PC-3 (cell line): Measurements from ENCODE around the gene RYR2. TPM values are rescaled to one million over a fixed set of nuclear protein-coding genes. Genes with fewer than 3 reads are reported as not detected.

Experiments used
- ATAC-seq: fragments of 200-7000 bp; cut with Tn5 transposase; 2 replicates; pipeline ENCODE4 v1.9.1; 2020; ENCODE audit warnings: mild to moderate bottlenecking, moderate library complexity
- BruUV-seq: library from RNA; stranded (reverse); fragments of 400-500 nt; replicated peaks from 2 replicates; lab custom pipeline; 2021; lab: Mats Ljungman, UMichigan
- CTCF ChIA-PET: fragments of 300-600 bp; sonication (Branson Sonifier 250); formaldehyde crosslinking; loops from one replicate; lab custom pipeline; 2022; ENCODE audit warnings: antibody characterized with exemption; lab: Charles Lee
- POLR2A ChIA-PET: fragments of 300-600 bp; sonication (Branson Sonifier 250); formaldehyde crosslinking; loops from one replicate; lab custom pipeline; 2022; ENCODE audit warnings: antibody characterized with exemption; ENCODE audit not compliant: unreplicated experiment; lab: Charles Lee
- DNase-seq: peaks from one replicate; pipeline ENCODE4 v3.0.0-alpha.2; 2015
- H2AFZ ChIP-seq: fragments of 300-600 bp; sonication (generic); 2 replicates; pipeline ENCODE4 v1.6.0; 2016; ENCODE audit warnings: antibody characterized with exemption, low read length
- H3F3A ChIP-seq: fragments of 300-600 bp; sonication (generic); one replicate; pipeline ENCODE4 v1.6.0; 2017; ENCODE audit warnings: antibody characterized with exemption, low read length, control low read depth, mild to moderate bottlenecking; ENCODE audit not compliant: unreplicated experiment
- H3K27ac ChIP-seq: fragments of 300-600 bp; sonication (generic); 2 replicates; pipeline ENCODE4 v1.5.1; 2016; ENCODE audit warnings: mild to moderate bottlenecking, low read length
- H3K27me3 ChIP-seq: fragments of 300-600 bp; sonication (generic); 2 replicates; pipeline ENCODE4 v1.6.1; 2016; ENCODE audit warnings: low read length, mixed read lengths
- H3K36me3 ChIP-seq: fragments of 300-600 bp; sonication (generic); 2 replicates; pipeline ENCODE4 v1.6.1; 2016; ENCODE audit warnings: low read depth, mixed run types, low read length, mixed read lengths
- H3K4me1 ChIP-seq: fragments of 300-600 bp; sonication (generic); 2 replicates; pipeline ENCODE4 v1.5.1; 2016; ENCODE audit warnings: low read length; ENCODE audit not compliant: insufficient read depth
- H3K4me2 ChIP-seq: fragments of 300-600 bp; sonication (generic); 2 replicates; pipeline ENCODE4 v1.6.0; 2016; ENCODE audit warnings: low read length
- H3K4me3 ChIP-seq: fragments of 300-600 bp; sonication (generic); 2 replicates; pipeline ENCODE4 v1.5.1; 2016; ENCODE audit warnings: mild to moderate bottlenecking, low read length, mixed read lengths
- H3K79me2 ChIP-seq: fragments of 300-600 bp; sonication (generic); 2 replicates; pipeline ENCODE4 v1.6.1; 2017; ENCODE audit warnings: low read length, mixed read lengths
- H3K9ac ChIP-seq: fragments of 300-600 bp; sonication (generic); 2 replicates; pipeline ENCODE4 v1.6.0; 2016; ENCODE audit warnings: mild to moderate bottlenecking, low read length
- H3K9me2 ChIP-seq: fragments of 300-600 bp; sonication (generic); replicated peaks from 2 replicates; pipeline ENCODE4 v1.6.1; 2016; ENCODE audit warnings: mixed run types, low read length, mixed read lengths
- H3K9me3 ChIP-seq: fragments of 300-600 bp; sonication (generic); 2 replicates; pipeline ENCODE4 v1.6.1; 2016; ENCODE audit warnings: low read length, mixed read lengths
- H4K20me1 ChIP-seq: fragments of 300-600 bp; sonication (generic); 2 replicates; pipeline ENCODE4 v1.6.1; 2016; ENCODE audit warnings: low read length, mixed read lengths
- CTCF ChIP-seq: fragments of 300-600 bp; sonication (generic); conservative IDR thresholded peaks from 2 replicates; pipeline ENCODE4 v1.5.1; 2017; ENCODE audit warnings: antibody characterized with exemption, low read depth, mild to moderate bottlenecking, low read length
- EZH2 ChIP-seq: fragments of 300-600 bp; sonication (generic); IDR thresholded peaks from one replicate; pipeline ENCODE4 v1.6.1; 2017; ENCODE audit warnings: antibody characterized with exemption, mild to moderate bottlenecking, low read length; ENCODE audit not compliant: unreplicated experiment
- EZH2phosphoT487 ChIP-seq: fragments of 300-600 bp; sonication (generic); IDR thresholded peaks from 2 replicates; pipeline ENCODE4 v1.6.1; 2018; ENCODE audit warnings: mild to moderate bottlenecking, antibody characterized with exemption, low read length, borderline replicate concordance
- intact Hi-C: fragments of 100-400 bp; cut with micrococcal nuclease; formaldehyde crosslinking; loops from 2 replicates; pipeline ENCODE4 v1.9.0; 2023
- total RNA-seq: library from RNA; depleted of rRNA; stranded (reverse); fragments of >200 nt; gene quantifications from 2 replicates; pipeline ENCODE4 v1.2.3, GENCODE V29; 2014

RYR2 gene
- total RNA-seq, 1 experiment from 2014 or later = not detected

- DNase-seq = no peak
- Histone ChIP-seq H3K36me3 (no peaks in the 10 kb centered on the region), H2AFZ (no peak overlapping the region), H3F3A (no peaks in the 10 kb centered on the region), H3K4me3 (no peak overlapping the region), H3K4me2 (no peak overlapping the region), H3K9ac (no peak overlapping the region), H3K9me2 (no peaks in the 10 kb centered on the region), H3K9me3 (no peaks in the 10 kb centered on the region), H3K27ac (no peak overlapping the region), H3K27me3 (peaks cover 13% of the 10 kb centered on the region; the same call in 1 of the 2 replicates), H4K20me1 (no peaks in the 10 kb centered on the region), H3K4me1 (no peaks in the 10 kb centered on the region), H3K79me2 (no peaks in the 10 kb centered on the region)
- CTCF ChIA-PET = no interaction called here
- no peak for ATAC-seq
- no peak for TF ChIP-seq CTCF
- TF ChIP-seq EZH2phosphoT487 = no peak
- no peak for TF ChIP-seq EZH2
- BruUV-seq = no TSS peak
- POLR2A ChIA-PET = no interaction called here
- intact Hi-C loops = no loop called here
These were observed 278.9 kb downstream of the RYR2 start for GRCh38 chr1:237320890-237321289.

GRCh38 chr1:237324226-237324625, 282.2 kb downstream of the RYR2 start:
- no peaks in the 10 kb centered on the region for H3F3A ChIP-seq
- POLR2A ChIA-PET = no interaction called here

GRCh38 chr1:237327061-237327460, 285.1 kb downstream of the RYR2 start:
- intact Hi-C loops = no loop called here
- DNase-seq (no peak), ATAC-seq (no peak)
- H3K4me2 ChIP-seq = no peak overlapping the region
- H3F3A ChIP-seq = no peaks in the 10 kb centered on the region
- peaks cover 13% of the 10 kb centered on the region for H3K27me3 ChIP-seq
- H3K79me2 ChIP-seq = no peaks in the 10 kb centered on the region
- no peaks in the 10 kb centered on the region for H3K9me2 ChIP-seq
- no peaks in the 10 kb centered on the region for H4K20me1 ChIP-seq
- no peaks in the 10 kb centered on the region for H3K9me3 ChIP-seq
- ChIA-PET CTCF (no interaction called here), POLR2A (no interaction called here)
- no peaks in the 10 kb centered on the region for H3K4me1 ChIP-seq
- BruUV-seq = no TSS peak
- no peak for TF ChIP-seq EZH2phosphoT487
- no peak for TF ChIP-seq CTCF
- no peak for TF ChIP-seq EZH2
- no peak overlapping the region for H2AFZ ChIP-seq
- H3K4me3 ChIP-seq = no peak overlapping the region
- no peaks in the 10 kb centered on the region for H3K36me3 ChIP-seq
- no peak overlapping the region for H3K9ac ChIP-seq
- H3K27ac ChIP-seq = no peak overlapping the region

More at GRCh38 chr1:237324226-237324625, 282.2 kb downstream of the RYR2 start:
- intact Hi-C loops = no loop called here
- CTCF ChIA-PET = no interaction called here
- Histone ChIP-seq H2AFZ (no peak overlapping the region), H3K9ac (no peak overlapping the region), H3K9me3 (no peaks in the 10 kb centered on the region), H3K4me2 (no peak overlapping the region), H3K27me3 (peaks cover 13% of the 10 kb centered on the region), H3K36me3 (no peaks in the 10 kb centered on the region), H3K4me1 (no peaks in the 10 kb centered on the region), H3K27ac (no peak overlapping the region), H3K79me2 (no peaks in the 10 kb centered on the region), H3K4me3 (no peak overlapping the region), H3K9me2 (no peaks in the 10 kb centered on the region), H4K20me1 (no peaks in the 10 kb centered on the region)
- DNase-seq (no peak), ATAC-seq (no peak)
- BruUV-seq = no TSS peak
- TF ChIP-seq CTCF = no peak
- no peak for TF ChIP-seq EZH2phosphoT487
- no peak for TF ChIP-seq EZH2
